ENCODE measurements around the gene ELK3. TPM values are rescaled to one million over a fixed set of nuclear protein-coding genes. Genes with fewer than 3 reads are reported as not detected.

The ELK3 gene
- polyA plus RNA-seq, 1 donor from 2014 or later = 17.9 TPM

DNA sequence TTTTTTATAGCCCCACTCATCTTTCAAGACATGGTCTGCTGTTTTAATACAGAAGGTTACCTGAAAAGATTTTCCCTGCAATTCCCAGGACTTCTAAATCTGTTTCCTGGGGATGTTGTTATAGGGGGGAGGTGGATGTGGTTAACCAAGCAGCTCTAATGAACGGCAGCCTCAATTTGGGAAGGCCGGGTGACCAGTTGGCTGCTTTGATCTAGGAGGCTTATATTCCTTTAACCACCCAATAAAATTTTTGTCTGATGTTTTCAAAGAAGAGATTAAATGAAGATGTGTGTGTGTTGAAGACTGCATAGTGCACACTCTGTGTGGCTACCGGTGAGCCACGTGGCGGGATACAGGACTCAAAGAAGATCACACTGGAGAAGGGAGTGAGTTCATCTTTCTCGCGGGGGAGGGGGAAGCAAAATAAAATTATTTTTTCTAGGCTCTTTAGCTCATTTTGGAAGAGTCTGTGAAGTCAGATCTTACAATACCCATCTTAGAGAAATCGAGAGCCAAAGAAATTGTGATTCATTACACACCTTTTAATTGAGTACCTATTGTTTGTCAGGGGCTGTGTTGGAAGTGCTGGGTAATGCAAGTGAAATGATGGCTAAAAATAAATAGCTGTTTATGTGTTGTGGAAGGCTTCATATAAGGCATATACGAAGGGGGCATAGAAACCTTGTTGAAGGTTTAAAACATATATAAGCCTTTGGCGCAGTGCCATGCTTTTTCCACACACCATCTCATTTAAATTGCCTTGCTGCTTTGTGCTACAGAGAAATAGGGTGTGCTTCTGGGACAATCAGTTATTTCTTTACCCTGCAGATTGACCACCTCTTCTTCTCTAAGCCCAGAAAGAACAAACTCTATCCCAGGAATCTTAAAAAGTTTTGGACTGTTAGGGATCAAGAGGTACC is 18.5 kb downstream of the ELK3 start:
- Mint-ChIP-seq H3K36me3 (no peaks in the 10 kb centered on the region), H3K4me3 (peak overlapping the region; percentile 59 to 92 (median 74)), H3K27me3 (no peaks in the 10 kb centered on the region), H3K9me3 (no peaks in the 10 kb centered on the region), H3K4me1 (peaks cover 59 to 65% (median 60%) of the 10 kb centered on the region in 3 donors), H3K27ac (peak overlapping the region; percentile 77 to 95 (median 93))

DNA sequence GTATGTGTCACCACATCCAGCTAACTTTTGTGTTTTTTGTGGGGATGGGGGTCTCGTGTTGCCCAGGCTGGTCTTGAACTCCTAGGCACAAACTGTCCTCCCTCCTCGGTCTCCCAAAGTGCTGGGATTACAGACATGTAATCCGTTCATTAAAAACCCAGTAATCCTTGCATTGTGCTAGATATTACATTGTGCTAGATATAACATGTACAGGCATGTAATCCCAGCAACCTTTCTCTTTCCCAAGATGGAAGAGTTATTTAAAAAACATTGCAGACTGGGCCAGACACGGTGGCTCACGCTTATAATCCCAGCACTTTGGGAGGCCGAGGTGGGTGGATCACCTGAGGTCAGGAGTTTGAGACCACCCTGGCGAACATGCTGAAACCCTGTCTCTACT is 19.7 kb downstream of the ELK3 start:
- peaks cover 50 to 60% (median 53%) of the 10 kb centered on the region in 3 donors for H3K4me1 Mint-ChIP-seq
- H3K36me3 Mint-ChIP-seq = no peaks in the 10 kb centered on the region
- H3K4me3 Mint-ChIP-seq = peak overlapping the region; percentile 59 to 92 (median 74)
- H3K9me3 Mint-ChIP-seq = no peaks in the 10 kb centered on the region
- peak overlapping the region; percentile 31 to 77 (median 71) for H3K27ac Mint-ChIP-seq
- no peaks in the 10 kb centered on the region for H3K27me3 Mint-ChIP-seq

- H3K36me3 Mint-ChIP-seq = peaks cover 4% of the 10 kb centered on the region
- H3K27me3 Mint-ChIP-seq = no peaks in the 10 kb centered on the region
- H3K27ac Mint-ChIP-seq = peak overlapping the region in 1 of 3 donors; percentile 70
- H3K4me1 Mint-ChIP-seq = peaks cover 34 to 49% (median 43%) of the 10 kb centered on the region in 3 donors
- no peaks in the 10 kb centered on the region for H3K9me3 Mint-ChIP-seq
- no peak overlapping the region for H3K4me3 Mint-ChIP-seq
Measured at GRCh38 chr12:96215919-96216273, 21.7 kb downstream of the ELK3 start.

DNA sequence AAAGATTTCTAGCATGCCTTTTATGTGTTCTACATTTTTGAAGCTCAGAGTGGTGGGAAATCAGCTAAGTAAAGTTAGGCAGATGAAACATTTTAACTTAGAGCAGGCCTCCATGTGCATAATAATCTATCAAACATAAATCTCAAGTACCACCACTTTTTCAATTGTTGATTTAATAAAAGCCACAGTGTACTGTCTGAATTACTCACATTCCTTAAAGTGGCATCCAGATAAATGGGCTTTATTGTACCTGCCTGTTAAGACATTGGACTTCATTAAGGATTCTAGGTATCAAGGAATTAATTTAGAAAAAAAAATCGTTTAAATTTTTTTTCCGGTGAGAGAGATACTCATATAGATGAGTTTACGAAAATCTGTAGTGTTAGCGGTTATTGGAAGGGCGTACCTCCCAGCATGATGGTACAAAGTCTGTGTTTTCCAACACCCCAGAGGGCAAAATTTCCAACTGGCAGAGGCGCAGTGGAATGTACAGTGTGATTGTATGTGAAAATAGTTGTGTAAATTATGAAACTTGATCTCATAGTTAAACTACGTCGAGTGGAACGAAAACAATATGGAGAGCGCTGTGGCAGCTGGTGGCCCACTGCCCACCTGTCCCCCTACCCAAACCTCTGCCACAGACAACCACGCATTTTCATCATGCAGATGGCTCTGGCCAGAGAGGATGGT is 25.0 kb downstream of the ELK3 start:
- H3K4me3 Mint-ChIP-seq = peak overlapping the region in 1 of 4 donors; percentile 9
- peaks cover 31 to 42% (median 34%) of the 10 kb centered on the region in 3 donors for H3K4me1 Mint-ChIP-seq
- H3K27ac Mint-ChIP-seq = peak overlapping the region in 1 of 3 donors; percentile 40
- H3K36me3 Mint-ChIP-seq = peaks cover 4% of the 10 kb centered on the region
- H3K9me3 Mint-ChIP-seq = no peaks in the 10 kb centered on the region
- no peaks in the 10 kb centered on the region for H3K27me3 Mint-ChIP-seq

- H3K27ac Mint-ChIP-seq = peak overlapping the region in 1 of 3 donors; percentile 21
- H3K27me3 Mint-ChIP-seq = no peaks in the 10 kb centered on the region
- no peaks in the 10 kb centered on the region for H3K9me3 Mint-ChIP-seq
- H3K4me3 Mint-ChIP-seq = peak overlapping the region in 1 of 4 donors; percentile 78
- peaks cover 4% of the 10 kb centered on the region for H3K36me3 Mint-ChIP-seq
- H3K4me1 Mint-ChIP-seq = peaks cover 31 to 41% (median 35%) of the 10 kb centered on the region in 3 donors
Measured at GRCh38 chr12:96219700-96220206, 25.6 kb downstream of the ELK3 start.

- Mint-ChIP-seq H3K9me3 (no peaks in the 10 kb centered on the region), H3K4me3 (no peak overlapping the region), H3K27me3 (no peaks in the 10 kb centered on the region), H3K4me1 (peaks cover 27 to 37% (median 31%) of the 10 kb centered on the region in 3 donors), H3K36me3 (peaks cover 4% of the 10 kb centered on the region), H3K27ac (no peak overlapping the region)
Measured at GRCh38 chr12:96220902-96221301, 26.7 kb downstream of the ELK3 start.

DNA sequence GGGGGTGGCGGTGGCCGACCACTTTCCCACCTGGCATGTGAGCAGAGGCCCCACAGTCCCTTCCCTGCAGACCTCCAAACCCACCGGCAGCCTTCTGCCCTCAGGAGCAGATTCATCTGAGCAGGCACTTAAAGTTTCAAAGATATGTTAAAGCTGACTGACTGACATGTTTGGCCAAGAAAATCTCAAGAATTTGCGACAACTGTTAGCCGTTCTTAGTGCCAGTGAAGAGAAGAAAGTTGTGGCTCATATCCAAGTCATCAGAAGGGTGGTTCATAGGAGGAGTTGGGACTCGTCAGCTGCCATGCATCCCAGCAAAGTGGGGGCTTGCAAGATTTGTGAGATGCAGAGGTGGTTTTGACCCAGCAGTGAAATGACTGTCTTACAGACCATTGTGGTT is 27.2 kb downstream of the ELK3 start:
- H3K9me3 Mint-ChIP-seq = no peaks in the 10 kb centered on the region
- H3K4me1 Mint-ChIP-seq = peaks cover 27 to 35% (median 32%) of the 10 kb centered on the region in 3 donors
- peaks cover 4% of the 10 kb centered on the region for H3K36me3 Mint-ChIP-seq
- no peak overlapping the region for H3K27ac Mint-ChIP-seq
- H3K27me3 Mint-ChIP-seq = no peaks in the 10 kb centered on the region
- no peak overlapping the region for H3K4me3 Mint-ChIP-seq

DNA sequence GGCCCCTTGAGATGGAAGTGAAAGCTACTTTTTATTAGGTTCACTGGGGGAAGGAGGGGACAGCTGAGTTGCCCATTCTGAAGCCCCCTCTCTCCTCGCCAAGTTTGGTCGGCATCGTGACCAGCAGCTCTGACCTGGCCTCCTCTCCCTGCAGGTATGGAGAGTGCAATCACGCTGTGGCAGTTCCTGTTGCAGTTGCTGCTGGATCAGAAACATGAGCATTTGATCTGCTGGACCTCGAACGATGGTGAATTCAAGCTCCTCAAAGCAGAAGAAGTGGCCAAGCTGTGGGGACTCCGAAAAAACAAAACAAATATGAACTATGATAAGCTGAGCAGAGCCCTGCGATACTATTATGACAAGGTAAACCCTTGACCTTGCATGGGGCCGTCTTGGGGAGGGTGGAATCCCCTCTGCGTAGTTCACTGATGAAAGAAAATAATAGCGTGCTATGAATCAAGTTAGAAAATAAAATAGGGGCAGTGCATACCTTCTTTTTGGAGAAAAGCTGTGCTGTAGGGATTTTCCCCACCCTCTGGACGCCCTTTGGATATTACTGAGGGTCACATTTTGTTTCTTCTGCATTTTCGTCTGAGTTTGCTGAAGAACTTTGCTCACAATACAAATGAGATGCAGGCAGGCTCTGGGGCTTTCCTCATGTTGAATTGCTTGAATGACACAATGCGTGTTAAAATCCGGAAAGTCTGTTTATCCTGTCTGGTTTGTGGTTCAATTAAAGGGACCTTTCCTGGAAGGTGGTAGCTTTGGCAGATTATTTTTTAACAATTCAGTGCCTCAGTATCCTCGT is 29.4 kb downstream of the ELK3 start:
- Mint-ChIP-seq H3K4me1 (peaks cover 31 to 37% (median 34%) of the 10 kb centered on the region in 3 donors), H3K36me3 (peaks cover 8% of the 10 kb centered on the region), H3K4me3 (peak overlapping the region in 2 of 4 donors; percentile 24 to 51), H3K27me3 (no peaks in the 10 kb centered on the region), H3K27ac (peak overlapping the region in 1 of 3 donors; percentile 43), H3K9me3 (no peaks in the 10 kb centered on the region)

DNA sequence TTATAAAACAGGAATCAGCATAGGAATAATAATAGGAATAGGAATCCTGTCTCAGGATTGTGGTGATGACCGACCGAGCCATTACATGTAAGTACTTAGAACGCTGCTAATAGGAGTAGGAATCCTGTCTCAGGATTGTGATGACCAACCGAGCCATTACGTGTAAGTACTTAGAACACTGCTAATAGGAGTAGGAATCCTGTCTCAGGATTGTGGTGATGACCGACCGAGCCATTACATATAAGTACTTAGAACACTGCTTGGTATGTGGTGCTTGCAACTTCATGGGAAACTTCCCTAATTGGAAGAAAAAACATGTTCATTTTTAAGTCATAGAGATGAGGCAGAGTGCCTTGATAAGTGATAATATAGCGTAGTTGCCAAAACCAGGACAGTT is 30.0 kb downstream of the ELK3 start:
- H3K9me3 Mint-ChIP-seq = no peaks in the 10 kb centered on the region
- H3K4me3 Mint-ChIP-seq = peak overlapping the region in 1 of 4 donors; percentile 24
- H3K36me3 Mint-ChIP-seq = peaks cover 8% of the 10 kb centered on the region
- peaks cover 29 to 34% (median 33%) of the 10 kb centered on the region in 3 donors for H3K4me1 Mint-ChIP-seq
- no peaks in the 10 kb centered on the region for H3K27me3 Mint-ChIP-seq
- no peak overlapping the region for H3K27ac Mint-ChIP-seq

- Mint-ChIP-seq H3K36me3 (peaks cover 4% of the 10 kb centered on the region), H3K4me3 (no peak overlapping the region), H3K9me3 (no peaks in the 10 kb centered on the region), H3K27ac (peak overlapping the region in 2 of 3 donors; percentile 36 to 39), H3K27me3 (no peaks in the 10 kb centered on the region), H3K4me1 (peaks cover 27 to 30% (median 28%) of the 10 kb centered on the region in 3 donors)
Measured at GRCh38 chr12:96225044-96225855, 31.1 kb downstream of the ELK3 start.

GRCh38 chr12:96225994-96226399 is 31.8 kb downstream of the ELK3 start:
- Mint-ChIP-seq H3K36me3 (peaks cover 4% of the 10 kb centered on the region), H3K4me1 (peaks cover 27 to 31% (median 28%) of the 10 kb centered on the region in 3 donors), H3K27ac (peak overlapping the region in 2 of 3 donors; percentile 31 to 36), H3K4me3 (no peak overlapping the region), H3K27me3 (no peaks in the 10 kb centered on the region), H3K9me3 (no peaks in the 10 kb centered on the region)

DNA sequence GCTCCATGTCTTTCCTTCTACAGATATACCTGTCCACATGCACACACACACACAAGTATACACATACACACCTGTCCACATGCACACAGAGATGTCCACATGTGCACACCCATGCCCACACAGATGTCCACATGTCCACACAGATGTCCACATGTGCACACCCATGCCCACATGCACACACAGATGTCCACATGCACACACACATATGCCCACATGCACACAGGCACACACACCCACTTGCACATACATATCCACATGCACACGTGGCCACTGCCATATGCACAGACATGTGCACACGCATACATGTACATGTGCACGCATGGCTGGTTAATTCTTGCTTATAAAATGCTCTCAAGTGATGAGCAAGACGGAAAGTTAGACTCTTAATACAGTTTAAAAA is 32.2 kb downstream of the ELK3 start:
- no peaks in the 10 kb centered on the region for H3K9me3 Mint-ChIP-seq
- no peaks in the 10 kb centered on the region for H3K27me3 Mint-ChIP-seq
- H3K36me3 Mint-ChIP-seq = peaks cover 4% of the 10 kb centered on the region
- peaks cover 27 to 32% (median 30%) of the 10 kb centered on the region in 3 donors for H3K4me1 Mint-ChIP-seq
- H3K4me3 Mint-ChIP-seq = peak overlapping the region in 1 of 4 donors; percentile 0
- H3K27ac Mint-ChIP-seq = peak overlapping the region in 1 of 3 donors; percentile 36

GRCh38 chr12:96226801-96227348 is 32.7 kb downstream of the ELK3 start:
- peaks cover 4% of the 10 kb centered on the region for H3K36me3 Mint-ChIP-seq
- peak overlapping the region in 1 of 3 donors; percentile 14 for H3K27ac Mint-ChIP-seq
- H3K27me3 Mint-ChIP-seq = no peaks in the 10 kb centered on the region
- H3K9me3 Mint-ChIP-seq = no peaks in the 10 kb centered on the region
- H3K4me1 Mint-ChIP-seq = peaks cover 29 to 32% (median 32%) of the 10 kb centered on the region in 3 donors
- peak overlapping the region in 1 of 4 donors; percentile 0 for H3K4me3 Mint-ChIP-seq

All from IgD-negative memory B cell (primary cell).